Measurements from ENCODE around the gene ATAD3A. TPM values are rescaled to one million over a fixed set of nuclear protein-coding genes. Genes with fewer than 3 reads are reported as not detected.

Gene ATAD3A
- polyA plus RNA-seq, 1 donor from 2014 or later, result 30.3 TPM

DNA sequence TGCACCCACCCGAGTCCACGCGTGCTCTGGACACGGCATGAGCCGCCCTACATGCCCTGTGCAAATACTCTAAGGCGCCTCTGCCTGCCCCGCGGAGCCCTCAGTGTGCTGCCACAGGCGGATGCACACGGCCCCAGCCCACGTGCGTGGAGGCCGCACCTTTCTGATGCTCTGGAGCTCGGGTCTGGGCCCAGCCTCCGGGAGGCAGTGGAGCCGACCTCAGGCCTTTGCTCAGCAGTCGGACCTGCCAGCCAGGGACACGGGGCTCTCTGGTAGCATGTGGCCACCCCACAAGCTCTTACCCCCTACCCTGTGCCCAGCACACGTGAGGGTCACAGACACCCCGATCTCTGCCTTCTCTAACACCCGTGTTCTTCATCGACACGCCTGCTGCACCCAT is 26.4 kb downstream of the ATAD3A start:
- Histone ChIP-seq H3F3A (ENCODE audit: insufficient read depth, low read length, poor library complexity, severe bottlenecking) (no peaks in the 10 kb centered on the region), H4K20me1 (ENCODE audit: insufficient read depth) (no peaks in the 10 kb centered on the region), H3K9me2 (ENCODE audit: insufficient read depth, low read length) (no peaks in the 10 kb centered on the region), H3K4me3 (ENCODE audit: low read length) (peak overlapping the region; percentile 87), H3K27me3 (ENCODE audit: insufficient read depth, low read depth, low read length) (no peaks in the 10 kb centered on the region), H3K79me2 (replicated peaks; ENCODE audit: insufficient read depth, low read length) (no peaks in the 10 kb centered on the region), H3K4me2 (ENCODE audit: low read length) (no peak overlapping the region), H3K9ac (ENCODE audit: low read length) (no peak overlapping the region), H3K27ac (ENCODE audit: low read length) (no peak overlapping the region), H2AFZ (ENCODE audit: low read depth, low read length) (no peak overlapping the region), H3K36me3 (ENCODE audit: insufficient read depth, low read length) (peaks cover 5% of the 10 kb centered on the region), H3K9me3 (ENCODE audit: low read length) (no peaks in the 10 kb centered on the region)
- TF ChIP-seq TAF1 (IDR thresholded peaks at IDR 0.05; ENCODE audit: low read depth), result no peak
- no peak for TF ChIP-seq RAD21 (conservative IDR thresholded peaks at IDR 0.05)
- TF ChIP-seq, protein P1, sequence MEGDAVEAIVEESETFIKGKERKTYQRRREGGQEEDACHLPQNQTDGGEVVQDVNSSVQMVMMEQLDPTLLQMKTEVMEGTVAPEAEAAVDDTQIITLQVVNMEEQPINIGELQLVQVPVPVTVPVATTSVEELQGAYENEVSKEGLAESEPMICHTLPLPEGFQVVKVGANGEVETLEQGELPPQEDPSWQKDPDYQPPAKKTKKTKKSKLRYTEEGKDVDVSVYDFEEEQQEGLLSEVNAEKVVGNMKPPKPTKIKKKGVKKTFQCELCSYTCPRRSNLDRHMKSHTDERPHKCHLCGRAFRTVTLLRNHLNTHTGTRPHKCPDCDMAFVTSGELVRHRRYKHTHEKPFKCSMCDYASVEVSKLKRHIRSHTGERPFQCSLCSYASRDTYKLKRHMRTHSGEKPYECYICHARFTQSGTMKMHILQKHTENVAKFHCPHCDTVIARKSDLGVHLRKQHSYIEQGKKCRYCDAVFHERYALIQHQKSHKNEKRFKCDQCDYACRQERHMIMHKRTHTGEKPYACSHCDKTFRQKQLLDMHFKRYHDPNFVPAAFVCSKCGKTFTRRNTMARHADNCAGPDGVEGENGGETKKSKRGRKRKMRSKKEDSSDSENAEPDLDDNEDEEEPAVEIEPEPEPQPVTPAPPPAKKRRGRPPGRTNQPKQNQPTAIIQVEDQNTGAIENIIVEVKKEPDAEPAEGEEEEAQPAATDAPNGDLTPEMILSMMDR (IDR thresholded peaks at IDR 0.05; ENCODE audit: poor library complexity, severe bottlenecking), result no peak
- TF ChIP-seq, protein P2, sequence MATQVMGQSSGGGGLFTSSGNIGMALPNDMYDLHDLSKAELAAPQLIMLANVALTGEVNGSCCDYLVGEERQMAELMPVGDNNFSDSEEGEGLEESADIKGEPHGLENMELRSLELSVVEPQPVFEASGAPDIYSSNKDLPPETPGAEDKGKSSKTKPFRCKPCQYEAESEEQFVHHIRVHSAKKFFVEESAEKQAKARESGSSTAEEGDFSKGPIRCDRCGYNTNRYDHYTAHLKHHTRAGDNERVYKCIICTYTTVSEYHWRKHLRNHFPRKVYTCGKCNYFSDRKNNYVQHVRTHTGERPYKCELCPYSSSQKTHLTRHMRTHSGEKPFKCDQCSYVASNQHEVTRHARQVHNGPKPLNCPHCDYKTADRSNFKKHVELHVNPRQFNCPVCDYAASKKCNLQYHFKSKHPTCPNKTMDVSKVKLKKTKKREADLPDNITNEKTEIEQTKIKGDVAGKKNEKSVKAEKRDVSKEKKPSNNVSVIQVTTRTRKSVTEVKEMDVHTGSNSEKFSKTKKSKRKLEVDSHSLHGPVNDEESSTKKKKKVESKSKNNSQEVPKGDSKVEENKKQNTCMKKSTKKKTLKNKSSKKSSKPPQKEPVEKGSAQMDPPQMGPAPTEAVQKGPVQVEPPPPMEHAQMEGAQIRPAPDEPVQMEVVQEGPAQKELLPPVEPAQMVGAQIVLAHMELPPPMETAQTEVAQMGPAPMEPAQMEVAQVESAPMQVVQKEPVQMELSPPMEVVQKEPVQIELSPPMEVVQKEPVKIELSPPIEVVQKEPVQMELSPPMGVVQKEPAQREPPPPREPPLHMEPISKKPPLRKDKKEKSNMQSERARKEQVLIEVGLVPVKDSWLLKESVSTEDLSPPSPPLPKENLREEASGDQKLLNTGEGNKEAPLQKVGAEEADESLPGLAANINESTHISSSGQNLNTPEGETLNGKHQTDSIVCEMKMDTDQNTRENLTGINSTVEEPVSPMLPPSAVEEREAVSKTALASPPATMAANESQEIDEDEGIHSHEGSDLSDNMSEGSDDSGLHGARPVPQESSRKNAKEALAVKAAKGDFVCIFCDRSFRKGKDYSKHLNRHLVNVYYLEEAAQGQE (IDR thresholded peaks at IDR 0.05; ENCODE audit: borderline replicate concordance), result no peak
- no peak for TF ChIP-seq EP300 (conservative IDR thresholded peaks at IDR 0.05; ENCODE audit: poor library complexity, severe bottlenecking)
- no peak for TF ChIP-seq POLR2AphosphoS5 (IDR thresholded peaks at IDR 0.05)
- no peak for TF ChIP-seq EZH2 (IDR thresholded peaks at IDR 0.05; ENCODE audit: borderline replicate concordance, insufficient read depth, low read length, poor library complexity, severe bottlenecking)
- no peak for TF ChIP-seq SMC3 (conservative IDR thresholded peaks at IDR 0.05; ENCODE audit: poor library complexity)
- no peak for TF ChIP-seq MXI1 (conservative IDR thresholded peaks at IDR 0.05; ENCODE audit: poor library complexity, severe bottlenecking)

DNA sequence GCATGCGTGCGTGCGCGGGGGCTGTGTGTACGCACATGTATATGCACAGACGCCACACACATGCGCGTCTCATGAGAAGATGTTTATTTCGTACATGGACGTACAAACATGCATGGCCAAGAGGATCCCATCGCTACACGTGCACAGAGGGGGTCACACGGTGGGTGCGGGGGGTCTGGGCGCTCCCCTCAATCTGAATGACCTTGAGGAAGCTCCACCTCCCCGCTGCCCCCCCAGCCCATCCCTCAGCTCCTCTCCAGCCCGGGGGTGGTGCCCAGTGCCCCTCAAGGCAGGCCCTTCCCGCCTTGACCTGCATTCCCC is 27.0 kb downstream of the ATAD3A start:
- H3K4me2 ChIP-seq (ENCODE audit: low read length), result peak overlapping the region; percentile 78

More for the DNA sequence above, 27.0 kb downstream of the ATAD3A start:
- Histone ChIP-seq H4K20me1 (ENCODE audit: insufficient read depth) (no peaks in the 10 kb centered on the region), H3K27ac (ENCODE audit: low read length) (no peak overlapping the region), H3K79me2 (replicated peaks; ENCODE audit: insufficient read depth, low read length) (no peaks in the 10 kb centered on the region), H3K9me3 (ENCODE audit: low read length) (no peaks in the 10 kb centered on the region), H3K9ac (ENCODE audit: low read length) (peak overlapping the region; percentile 77), H3K36me3 (ENCODE audit: insufficient read depth, low read length) (peaks cover 5% of the 10 kb centered on the region), H3K9me2 (ENCODE audit: insufficient read depth, low read length) (no peaks in the 10 kb centered on the region), H3K4me3 (ENCODE audit: low read length) (peak overlapping the region; percentile 87), H3K27me3 (ENCODE audit: insufficient read depth, low read depth, low read length) (no peaks in the 10 kb centered on the region), H3F3A (ENCODE audit: insufficient read depth, low read length, poor library complexity, severe bottlenecking) (no peaks in the 10 kb centered on the region), H2AFZ (ENCODE audit: low read depth, low read length) (no peak overlapping the region)
- TF ChIP-seq, protein P2 (IDR thresholded peaks at IDR 0.05; ENCODE audit: borderline replicate concordance), result no peak
- TF ChIP-seq POLR2AphosphoS5 (IDR thresholded peaks at IDR 0.05), result no peak
- no peak for TF ChIP-seq EP300 (conservative IDR thresholded peaks at IDR 0.05; ENCODE audit: poor library complexity, severe bottlenecking)
- no peak for TF ChIP-seq TAF1 (IDR thresholded peaks at IDR 0.05; ENCODE audit: low read depth)
- no peak for TF ChIP-seq RAD21 (conservative IDR thresholded peaks at IDR 0.05)
- TF ChIP-seq MXI1 (conservative IDR thresholded peaks at IDR 0.05; ENCODE audit: poor library complexity, severe bottlenecking), result no peak
- TF ChIP-seq, protein P1 (IDR thresholded peaks at IDR 0.05; ENCODE audit: poor library complexity, severe bottlenecking), result no peak
- no peak for TF ChIP-seq EZH2 (IDR thresholded peaks at IDR 0.05; ENCODE audit: borderline replicate concordance, insufficient read depth, low read length, poor library complexity, severe bottlenecking)
- no peak for TF ChIP-seq SMC3 (conservative IDR thresholded peaks at IDR 0.05; ENCODE audit: poor library complexity)
